ELF-1 (cell line): ENCODE data around the gene ATXN2L.
"Not testable (repeated sequence)": the region's sequence is repeated elsewhere in the genome, so short reads cannot be mapped to it uniquely, and the experiment has no call there.

Experiments used
- DNase-seq: peaks from one replicate; pipeline ENCODE4 v3.0.0-alpha.2; 2016; ENCODE audit warnings: low read depth, low spot score

ATXN2L gene

GRCh38 chr16:28872952-28873351, 50.2 kb downstream of the ATXN2L start:
- DNase-seq, result no peak

GRCh38 chr16:28873543-28874201, 50.9 kb downstream of the ATXN2L start:
- peak; percentile 60 for DNase-seq

GRCh38 chr16:28874406-28874805, 51.6 kb downstream of the ATXN2L start:
- DNase-seq, result no peak

- no peak for DNase-seq
These were observed 52.6 kb downstream of the ATXN2L start for GRCh38 chr16:28875134-28876018.

- no peak for DNase-seq
These were observed 53.3 kb downstream of the ATXN2L start for GRCh38 chr16:28876019-28876659.

- DNase-seq, result no peak
These were observed 54.3 kb downstream of the ATXN2L start for GRCh38 chr16:28876973-28877654.

GRCh38 chr16:28877655-28878000, 54.8 kb downstream of the ATXN2L start:
- no peak for DNase-seq

- no peak for DNase-seq
These were observed 55.5 kb downstream of the ATXN2L start, which contains the start of gene ATP2A1 for GRCh38 chr16:28878083-28878926. Gene ATP2A1, plus strand, starts transcription at chr16:28878488. Its CDS starts 184 bp downstream, at chr16:28878672.

- DNase-seq, result no peak
These were observed 56.6 kb downstream of the ATXN2L start for GRCh38 chr16:28879261-28879840.

GRCh38 chr16:28879841-28880588, 57.2 kb downstream of the ATXN2L start:
- peak; percentile 89 for DNase-seq

- DNase-seq, result no peak
These were observed 57.8 kb downstream of the ATXN2L start for GRCh38 chr16:28880589-28880915.

- no peak for DNase-seq
These were observed 58.2 kb downstream of the ATXN2L start for GRCh38 chr16:28880955-28881354.

- not testable (repeated sequence) for DNase-seq
These were observed 58.8 kb downstream of the ATXN2L start for GRCh38 chr16:28881565-28881964.

GRCh38 chr16:28882551-28883160, 59.9 kb downstream of the ATXN2L start:
- DNase-seq, result no peak

GRCh38 chr16:28883221-28883996, 60.6 kb downstream of the ATXN2L start:
- DNase-seq, result no peak

GRCh38 chr16:28884045-28884444, 61.2 kb downstream of the ATXN2L start:
- DNase-seq, result no peak
